Measurements from ENCODE around the gene CLCN4. TPM values are rescaled to one million over a fixed set of nuclear protein-coding genes. Genes with fewer than 3 reads are reported as not detected.

Gene CLCN4
- total RNA-seq, 4 donors from 2014 or later = 0.88 to 3.6 (median 1.5) TPM

DNA sequence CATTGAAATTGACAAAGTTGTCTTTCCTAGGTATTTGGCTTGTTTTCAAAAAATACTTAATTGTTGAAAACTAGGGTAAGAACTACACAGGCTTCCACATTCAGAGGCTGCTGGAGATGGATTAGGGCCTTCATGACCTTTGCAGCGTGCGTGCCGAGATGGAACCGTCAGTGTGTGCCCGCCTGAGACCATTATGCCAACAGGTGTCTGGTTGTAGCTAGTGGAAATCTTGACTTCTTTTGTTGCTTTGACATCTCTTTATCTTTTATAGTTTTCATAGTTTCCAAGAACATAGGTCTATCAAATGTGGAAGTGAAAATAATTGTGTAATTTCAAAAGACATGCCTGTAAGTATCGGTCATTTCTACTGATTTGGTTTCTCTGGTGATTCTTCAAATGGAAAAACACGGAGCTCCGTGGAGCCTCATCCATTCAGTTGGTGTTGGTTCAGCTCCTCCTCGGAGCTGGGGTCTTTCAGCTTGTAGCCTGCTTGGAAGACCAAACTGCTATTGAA is 38.9 kb upstream of the CLCN4 start:
- TF ChIP-seq POLR2A (IDR thresholded peaks at IDR 0.05) = no peak
- TF ChIP-seq, protein P1, sequence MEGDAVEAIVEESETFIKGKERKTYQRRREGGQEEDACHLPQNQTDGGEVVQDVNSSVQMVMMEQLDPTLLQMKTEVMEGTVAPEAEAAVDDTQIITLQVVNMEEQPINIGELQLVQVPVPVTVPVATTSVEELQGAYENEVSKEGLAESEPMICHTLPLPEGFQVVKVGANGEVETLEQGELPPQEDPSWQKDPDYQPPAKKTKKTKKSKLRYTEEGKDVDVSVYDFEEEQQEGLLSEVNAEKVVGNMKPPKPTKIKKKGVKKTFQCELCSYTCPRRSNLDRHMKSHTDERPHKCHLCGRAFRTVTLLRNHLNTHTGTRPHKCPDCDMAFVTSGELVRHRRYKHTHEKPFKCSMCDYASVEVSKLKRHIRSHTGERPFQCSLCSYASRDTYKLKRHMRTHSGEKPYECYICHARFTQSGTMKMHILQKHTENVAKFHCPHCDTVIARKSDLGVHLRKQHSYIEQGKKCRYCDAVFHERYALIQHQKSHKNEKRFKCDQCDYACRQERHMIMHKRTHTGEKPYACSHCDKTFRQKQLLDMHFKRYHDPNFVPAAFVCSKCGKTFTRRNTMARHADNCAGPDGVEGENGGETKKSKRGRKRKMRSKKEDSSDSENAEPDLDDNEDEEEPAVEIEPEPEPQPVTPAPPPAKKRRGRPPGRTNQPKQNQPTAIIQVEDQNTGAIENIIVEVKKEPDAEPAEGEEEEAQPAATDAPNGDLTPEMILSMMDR (IDR thresholded peaks at IDR 0.05) = no peak
- H3K4me1 ChIP-seq = no peaks in the 10 kb centered on the region
- intact Hi-C loops (cut with DNase I; ENCODE audit: low total_unique reads) = loop anchor here (5.0 to 10.0 kb wide), 2 partner anchors 121 to 1383 kb away; partner anchors contain the start of gene ANOS1
- H3K27me3 ChIP-seq = no peaks in the 10 kb centered on the region
- peaks cover 0 to 3% of the 10 kb centered on the region in 2 donors for H3K9me3 ChIP-seq
- no peak overlapping the region for H3K4me3 ChIP-seq
- no peak for DNase-seq
- H3K27ac ChIP-seq = no peak overlapping the region
- H3K36me3 ChIP-seq = no peaks in the 10 kb centered on the region

DNA sequence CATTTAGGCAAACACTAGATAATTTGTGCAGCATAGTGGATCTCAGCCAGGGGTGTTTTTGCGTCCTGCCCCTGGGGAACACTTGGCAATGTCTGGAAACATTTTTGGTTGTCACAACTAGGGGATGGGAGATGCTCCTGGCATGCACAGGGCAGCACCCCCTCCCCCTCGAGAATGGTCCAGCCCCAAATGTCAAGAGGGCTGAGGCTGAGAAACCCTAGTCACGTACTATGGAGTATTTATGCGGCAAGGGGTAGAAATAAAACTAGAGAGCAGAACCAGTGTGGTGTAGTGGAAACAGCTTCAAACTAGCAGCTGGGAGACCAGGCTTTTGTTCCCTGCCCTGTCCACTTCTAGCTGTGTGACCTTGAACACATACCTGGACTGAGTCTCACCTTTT is 38.2 kb upstream of the CLCN4 start:
- no peak overlapping the region for H3K27ac ChIP-seq
- H3K36me3 ChIP-seq = no peaks in the 10 kb centered on the region
- H3K9me3 ChIP-seq = peaks cover 0 to 3% of the 10 kb centered on the region in 2 donors
- TF ChIP-seq, protein P1 (IDR thresholded peaks at IDR 0.05) = no peak
- TF ChIP-seq POLR2A (IDR thresholded peaks at IDR 0.05) = no peak
- H3K27me3 ChIP-seq = no peaks in the 10 kb centered on the region
- no peaks in the 10 kb centered on the region for H3K4me1 ChIP-seq
- intact Hi-C loops (cut with DNase I; ENCODE audit: low total_unique reads) = loop anchor here (5.0 to 10.0 kb wide), 2 partner anchors 121 to 1384 kb away; partner anchors contain the start of gene ANOS1
- no peak overlapping the region for H3K4me3 ChIP-seq
- no peak for DNase-seq

DNA sequence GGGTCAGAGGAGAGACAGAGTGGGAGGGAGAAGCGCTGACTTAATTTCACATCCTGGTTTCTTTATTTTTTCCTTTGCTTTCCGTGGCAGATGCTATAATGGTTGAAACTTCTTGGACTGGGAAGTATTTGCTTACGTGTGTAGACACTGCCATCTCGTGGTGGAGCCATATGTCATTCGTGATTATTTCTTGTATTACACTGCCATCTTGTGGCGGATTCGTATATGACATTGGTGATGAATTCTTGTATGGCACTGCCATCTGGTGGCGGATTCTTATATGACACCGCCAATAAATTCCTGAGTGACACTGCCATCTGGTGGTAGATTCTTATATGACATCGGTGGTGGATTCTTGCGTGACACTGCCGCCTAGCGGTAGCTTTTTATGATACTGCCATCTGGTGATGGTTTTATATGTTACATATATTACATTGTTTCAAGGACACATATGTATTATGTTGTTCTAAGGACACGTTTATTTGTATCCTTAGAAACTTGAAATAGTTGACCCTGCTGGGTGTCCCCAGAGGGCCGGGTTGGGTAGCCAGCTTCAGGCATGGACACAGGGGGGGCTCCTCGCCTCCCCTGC is 37.3 kb upstream of the CLCN4 start:
- intact Hi-C loops (cut with DNase I; ENCODE audit: low total_unique reads) = loop anchor here (5.0 to 10.0 kb wide), 2 partner anchors 122 to 1385 kb away; partner anchors contain the start of gene ANOS1
- Histone ChIP-seq H3K27ac (no peak overlapping the region), H3K4me1 (no peaks in the 10 kb centered on the region), H3K36me3 (no peaks in the 10 kb centered on the region), H3K4me3 (no peak overlapping the region), H3K27me3 (no peaks in the 10 kb centered on the region), H3K9me3 (peaks cover 0 to 3% of the 10 kb centered on the region in 2 donors)
- peak; percentile 56 to 84 for DNase-seq
- TF ChIP-seq, protein P1 (IDR thresholded peaks at IDR 0.05) = peak; percentile 100
- peak in 1 of 2 donors; percentile 46 for TF ChIP-seq POLR2A (IDR thresholded peaks at IDR 0.05)

DNA sequence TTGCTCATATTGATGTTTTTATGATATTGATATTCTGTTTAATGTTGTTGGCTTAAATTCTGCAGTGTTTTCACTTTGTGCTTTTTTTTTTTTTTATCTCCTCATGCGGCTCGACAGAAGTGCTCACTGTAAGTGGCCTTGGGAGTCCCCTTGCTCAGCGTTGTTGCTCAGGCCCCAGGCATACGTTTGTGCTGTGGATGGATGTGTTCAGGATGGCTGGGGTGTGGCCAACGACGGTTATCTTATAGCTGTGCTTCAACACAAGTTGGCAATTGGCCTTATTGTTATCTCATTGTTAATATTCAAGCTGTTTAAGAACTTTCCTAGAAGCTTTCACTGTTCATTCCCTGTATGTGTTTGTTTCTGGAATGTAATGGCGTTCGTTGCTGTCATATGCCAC is 36.4 kb upstream of the CLCN4 start:
- Histone ChIP-seq H3K4me3 (no peak overlapping the region), H3K36me3 (no peaks in the 10 kb centered on the region), H3K9me3 (peaks cover 0 to 3% of the 10 kb centered on the region in 2 donors), H3K4me1 (no peaks in the 10 kb centered on the region), H3K27ac (no peak overlapping the region), H3K27me3 (no peaks in the 10 kb centered on the region)
- intact Hi-C loops (cut with DNase I; ENCODE audit: low total_unique reads) = no loop called here
- no peak for TF ChIP-seq POLR2A (IDR thresholded peaks at IDR 0.05)
- TF ChIP-seq, protein P1 (IDR thresholded peaks at IDR 0.05) = no peak
- no peak for DNase-seq

DNA sequence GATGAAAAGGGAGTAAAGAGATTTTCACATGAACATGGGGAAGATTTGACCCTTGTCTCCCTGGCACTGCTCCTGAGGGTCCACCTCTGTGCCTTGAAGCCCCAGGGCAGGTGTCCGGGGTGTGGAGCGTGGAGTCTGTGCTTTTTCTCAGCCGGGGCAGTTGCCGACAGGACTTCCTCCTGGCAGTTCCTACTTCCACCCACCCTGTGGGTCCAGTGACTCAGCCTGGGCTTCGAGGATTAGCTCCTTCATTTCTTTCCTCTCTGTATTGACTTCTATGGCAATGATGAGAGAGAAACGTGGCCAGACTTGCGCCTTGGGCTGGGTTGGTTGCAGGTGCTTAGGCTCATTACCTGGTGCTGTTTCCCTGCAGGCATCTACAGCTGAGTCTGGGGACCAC is 35.9 kb upstream of the CLCN4 start:
- no peak overlapping the region for H3K27ac ChIP-seq
- no peaks in the 10 kb centered on the region for H3K4me1 ChIP-seq
- no peak for DNase-seq
- no peak overlapping the region for H3K4me3 ChIP-seq
- H3K27me3 ChIP-seq = no peaks in the 10 kb centered on the region
- TF ChIP-seq, protein P1 (IDR thresholded peaks at IDR 0.05) = no peak
- TF ChIP-seq POLR2A (IDR thresholded peaks at IDR 0.05) = no peak
- H3K36me3 ChIP-seq = no peaks in the 10 kb centered on the region
- intact Hi-C loops (cut with DNase I; ENCODE audit: low total_unique reads) = no loop called here
- peaks cover 0 to 3% of the 10 kb centered on the region in 2 donors for H3K9me3 ChIP-seq
